ENCODE measurements around the gene ATP8A2. TPM values are rescaled to one million over a fixed set of nuclear protein-coding genes. Genes with fewer than 3 reads are reported as not detected.
A peak's percentile ranks its signal among the peaks of the same experiment; 100 is the strongest.

ATP8A2 gene
- total RNA-seq, 1 experiment from 2014 or later: 0.26 TPM

GRCh38 chr13:25468325-25469168, 96.8 kb downstream of the ATP8A2 start:
- Mint-ChIP-seq H3K36me3 (ENCODE audit: insufficient read depth, unreplicated experiment) (peaks cover 6% of the 10 kb centered on the region), H3K4me3 (ENCODE audit: unreplicated experiment) (no peak overlapping the region), H3K27me3 (ENCODE audit: insufficient read depth, unreplicated experiment) (no peaks in the 10 kb centered on the region), H3K9me3 (ENCODE audit: unreplicated experiment) (no peaks in the 10 kb centered on the region), H3K4me1 (ENCODE audit: insufficient read depth, unreplicated experiment) (peaks cover 24% of the 10 kb centered on the region), H3K27ac (ENCODE audit: low read depth, unreplicated experiment) (no peak overlapping the region)
- ChIA-PET CTCF (interaction anchor here (0.6 kb wide), 1 partner anchor 72 kb away, joined by 5 read pairs; no protein-coding TSS in a partner anchor), POLR2A (no interaction called here)
- no TSS peak for BruUV-seq (replicated peaks)
- DNase-seq (ENCODE audit: unreplicated experiment): no peak
- intact Hi-C loops (cut with micrococcal nuclease): no loop called here
- no peak for TF ChIP-seq CTCF (IDR thresholded peaks at IDR 0.05; ENCODE audit: unreplicated experiment)

GRCh38 chr13:25469169-25469525, 97.4 kb downstream of the ATP8A2 start:
- no peak overlapping the region for H3K4me3 Mint-ChIP-seq (ENCODE audit: unreplicated experiment)
- peaks cover 6% of the 10 kb centered on the region for H3K36me3 Mint-ChIP-seq (ENCODE audit: insufficient read depth, unreplicated experiment)
- peaks cover 19% of the 10 kb centered on the region for H3K4me1 Mint-ChIP-seq (ENCODE audit: insufficient read depth, unreplicated experiment)
- CTCF ChIA-PET: no interaction called here
- no peak for TF ChIP-seq CTCF (IDR thresholded peaks at IDR 0.05; ENCODE audit: unreplicated experiment)
- BruUV-seq (replicated peaks): no TSS peak
- POLR2A ChIA-PET: no interaction called here
- no peaks in the 10 kb centered on the region for H3K27me3 Mint-ChIP-seq (ENCODE audit: insufficient read depth, unreplicated experiment)
- no peaks in the 10 kb centered on the region for H3K9me3 Mint-ChIP-seq (ENCODE audit: unreplicated experiment)
- no peak overlapping the region for H3K27ac Mint-ChIP-seq (ENCODE audit: low read depth, unreplicated experiment)
- DNase-seq (ENCODE audit: unreplicated experiment): no peak
- intact Hi-C loops (cut with micrococcal nuclease): no loop called here

- Mint-ChIP-seq H3K4me3 (ENCODE audit: unreplicated experiment) (no peak overlapping the region), H3K27ac (ENCODE audit: low read depth, unreplicated experiment) (no peak overlapping the region), H3K9me3 (ENCODE audit: unreplicated experiment) (no peaks in the 10 kb centered on the region), H3K36me3 (ENCODE audit: insufficient read depth, unreplicated experiment) (peaks cover 6% of the 10 kb centered on the region), H3K4me1 (ENCODE audit: insufficient read depth, unreplicated experiment) (no peaks in the 10 kb centered on the region), H3K27me3 (ENCODE audit: insufficient read depth, unreplicated experiment) (no peaks in the 10 kb centered on the region)
- TF ChIP-seq CTCF (IDR thresholded peaks at IDR 0.05; ENCODE audit: unreplicated experiment): no peak
- ChIA-PET POLR2A (no interaction called here), CTCF (no interaction called here)
- intact Hi-C loops (cut with micrococcal nuclease): no loop called here
- BruUV-seq (replicated peaks): no TSS peak
- peak; percentile 37 for DNase-seq (ENCODE audit: unreplicated experiment)
Observed at GRCh38 chr13:25473864-25474263, 102.1 kb downstream of the ATP8A2 start.

GRCh38 chr13:25478186-25478585, 106.4 kb downstream of the ATP8A2 start:
- no peak for TF ChIP-seq CTCF (IDR thresholded peaks at IDR 0.05; ENCODE audit: unreplicated experiment)
- ChIA-PET CTCF (interaction anchor here (0.6 kb wide), 1 partner anchor 365 kb away, joined by 3 read pairs; no protein-coding TSS in a partner anchor), POLR2A (no interaction called here)
- BruUV-seq (replicated peaks): no TSS peak
- no peaks in the 10 kb centered on the region for H3K36me3 Mint-ChIP-seq (ENCODE audit: insufficient read depth, unreplicated experiment)
- DNase-seq (ENCODE audit: unreplicated experiment): peak; percentile 36
- no peak overlapping the region for H3K27ac Mint-ChIP-seq (ENCODE audit: low read depth, unreplicated experiment)
- H3K9me3 Mint-ChIP-seq (ENCODE audit: unreplicated experiment): no peaks in the 10 kb centered on the region
- no peaks in the 10 kb centered on the region for H3K27me3 Mint-ChIP-seq (ENCODE audit: insufficient read depth, unreplicated experiment)
- H3K4me3 Mint-ChIP-seq (ENCODE audit: unreplicated experiment): no peak overlapping the region
- H3K4me1 Mint-ChIP-seq (ENCODE audit: insufficient read depth, unreplicated experiment): no peaks in the 10 kb centered on the region
- intact Hi-C loops (cut with micrococcal nuclease): no loop called here

Measured in MCF 10A (cell line).